Neutrophil (primary cell): ENCODE results near the gene NFATC2.

Experiments
- H3K27ac ChIP-seq: fragments of 200-600 bp; sonication (generic); 2 replicates; pipeline ENCODE4 v1.5.1; 2016; ENCODE audit warnings: mild to moderate bottlenecking, moderate library complexity
- H3K27me3 ChIP-seq: fragments of 200-600 bp; sonication (generic); 2 replicates; pipeline ENCODE4 v1.6.0; 2016; ENCODE audit warnings: mild to moderate bottlenecking
- H3K36me3 ChIP-seq: fragments of 200-600 bp; sonication (generic); 2 replicates; pipeline ENCODE4 v1.5.1; 2017
- H3K4me1 ChIP-seq, 2 experiments: fragments of 200-600 bp in 1 of 2; sonication (generic) in 1 of 2; 1 replicate in 1 of 2; 2 replicates in 1 of 2; pipeline versions ENCODE4 v1.5.1 to v1.6.1; 2013 to 2016; ENCODE audit warnings: low read depth in 1 of 2, low read length in 1 of 2, mild to moderate bottlenecking in 1 of 2, moderate library complexity in 1 of 2; ENCODE audit not compliant: control insufficient read depth in 1 of 2, insufficient read depth in 1 of 2
- H3K4me3 ChIP-seq, 2 experiments: fragments of 200-600 bp in 1 of 2; sonication (generic) in 1 of 2; 1 replicate in 1 of 2; 2 replicates in 1 of 2; pipeline ENCODE4 v1.5.1; 2013 to 2016; ENCODE audit warnings: low read depth in 1 of 2, low read length in 1 of 2, mild to moderate bottlenecking in 1 of 2, moderate library complexity in 1 of 2
- H3K9me3 ChIP-seq: fragments of 200-600 bp; sonication (generic); 2 replicates; pipeline ENCODE4 v1.5.1; 2016
- CTCF ChIP-seq: fragments of 200-600 bp; sonication (generic); IDR thresholded peaks from 2 replicates; pipeline ENCODE4 v1.5.1; 2016; ENCODE audit warnings: antibody characterized with exemption

Gene NFATC2

DNA sequence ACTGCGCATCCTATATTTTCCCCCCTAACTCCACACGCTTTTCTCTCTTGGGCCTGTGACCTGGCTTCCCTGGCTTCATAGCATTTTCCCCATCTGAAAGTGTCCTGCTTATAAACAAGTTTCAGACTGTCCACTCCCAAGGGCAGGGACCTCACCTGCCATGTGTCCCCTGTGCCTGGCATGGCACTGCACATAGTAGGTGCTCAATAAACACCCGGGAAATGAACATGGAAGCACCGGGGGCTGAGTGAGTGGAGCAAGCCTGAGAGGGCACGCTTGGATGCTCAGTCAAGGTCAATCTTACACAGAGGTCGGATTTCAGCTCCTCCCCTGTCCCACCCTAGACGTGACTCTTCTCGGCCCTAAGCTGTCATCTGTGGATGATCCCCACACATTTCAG is 96.9 kb downstream of the NFATC2 start:
- no peak for TF ChIP-seq CTCF
- H3K27ac ChIP-seq: no peak overlapping the region
- no peaks in the 10 kb centered on the region for H3K27me3 ChIP-seq
- H3K4me1 ChIP-seq: no peaks in the 10 kb centered on the region
- H3K4me3 ChIP-seq: no peak overlapping the region
- no peaks in the 10 kb centered on the region for H3K9me3 ChIP-seq
- H3K36me3 ChIP-seq: no peaks in the 10 kb centered on the region

GRCh38 chr20:51444922-51445438 is 97.5 kb downstream of the NFATC2 start:
- Histone ChIP-seq H3K9me3 (no peaks in the 10 kb centered on the region), H3K4me3 (no peak overlapping the region), H3K27me3 (no peaks in the 10 kb centered on the region), H3K27ac (no peak overlapping the region), H3K4me1 (no peaks in the 10 kb centered on the region), H3K36me3 (no peaks in the 10 kb centered on the region)
- no peak for TF ChIP-seq CTCF

DNA sequence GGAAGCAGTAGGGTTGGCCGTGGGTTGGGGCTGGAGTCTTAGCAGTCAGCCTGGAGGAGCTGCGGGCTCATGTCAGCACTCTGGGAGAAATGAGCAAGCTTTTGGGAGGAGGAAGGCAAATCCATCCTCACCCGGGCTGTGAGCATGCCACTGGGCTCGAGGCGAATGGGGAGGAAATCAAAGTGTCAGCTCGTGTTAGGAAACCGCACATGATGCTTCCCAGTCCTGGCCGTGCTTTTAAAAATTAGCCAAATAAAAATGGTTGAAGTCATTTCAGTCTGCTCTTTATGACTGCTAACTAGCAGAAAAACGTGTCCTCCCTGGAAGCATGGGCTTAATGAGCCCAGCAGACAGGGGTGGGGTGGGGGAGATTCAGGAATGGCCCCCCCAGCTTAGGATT is 98.1 kb downstream of the NFATC2 start:
- H3K9me3 ChIP-seq: no peaks in the 10 kb centered on the region
- no peaks in the 10 kb centered on the region for H3K27me3 ChIP-seq
- TF ChIP-seq CTCF: no peak
- no peak overlapping the region for H3K4me3 ChIP-seq
- no peak overlapping the region for H3K27ac ChIP-seq
- no peaks in the 10 kb centered on the region for H3K36me3 ChIP-seq
- no peaks in the 10 kb centered on the region for H3K4me1 ChIP-seq

DNA sequence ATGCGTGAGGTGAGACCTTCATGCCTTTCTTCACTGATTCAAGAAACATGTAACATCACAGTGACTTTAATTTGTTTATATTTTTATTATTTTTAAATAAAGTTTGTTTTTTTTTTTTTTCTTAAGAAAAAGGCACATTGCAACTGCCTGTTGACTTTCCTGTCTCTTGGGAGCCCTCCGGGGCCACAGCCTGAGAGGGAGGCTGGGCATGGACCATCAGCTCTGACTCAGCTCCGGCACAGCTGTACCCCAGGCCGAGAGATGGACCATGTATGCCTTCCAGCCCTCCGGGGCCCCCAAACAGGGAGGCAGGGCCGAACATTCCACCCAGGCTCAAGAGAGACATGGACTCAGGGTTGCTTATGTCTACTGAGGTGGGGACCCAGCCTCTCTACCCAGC is 99.9 kb downstream of the NFATC2 start:
- TF ChIP-seq CTCF: no peak
- Histone ChIP-seq H3K4me1 (no peaks in the 10 kb centered on the region), H3K27me3 (no peaks in the 10 kb centered on the region), H3K9me3 (no peaks in the 10 kb centered on the region), H3K27ac (no peak overlapping the region), H3K4me3 (no peak overlapping the region), H3K36me3 (no peaks in the 10 kb centered on the region)

DNA sequence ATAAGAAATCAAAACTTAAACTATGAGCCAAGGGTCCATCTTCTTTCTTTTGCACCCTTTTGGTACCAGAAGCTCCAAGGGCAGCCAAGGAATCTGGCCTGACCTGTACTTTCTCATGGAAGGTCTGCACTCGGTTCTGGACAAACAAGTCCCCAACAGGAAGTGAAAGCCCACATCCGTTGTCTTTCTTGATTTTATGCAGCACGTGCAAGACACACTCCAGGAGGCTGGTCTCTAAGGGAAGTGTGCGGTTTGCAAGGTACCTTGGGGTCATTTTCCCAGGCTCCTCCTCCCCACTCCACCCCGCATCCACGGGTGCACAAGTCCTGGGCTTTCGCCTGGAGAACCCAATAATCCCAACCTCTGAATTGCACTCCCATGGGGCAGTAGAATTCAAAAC is 101.9 kb downstream of the NFATC2 start:
- H3K9me3 ChIP-seq: no peaks in the 10 kb centered on the region
- no peak for TF ChIP-seq CTCF
- H3K4me3 ChIP-seq: no peak overlapping the region
- H3K27ac ChIP-seq: no peak overlapping the region
- H3K4me1 ChIP-seq: no peaks in the 10 kb centered on the region
- H3K36me3 ChIP-seq: no peaks in the 10 kb centered on the region
- no peaks in the 10 kb centered on the region for H3K27me3 ChIP-seq

GRCh38 chr20:51439160-51439689 is 103.3 kb downstream of the NFATC2 start:
- no peak overlapping the region for H3K4me3 ChIP-seq
- no peak for TF ChIP-seq CTCF
- H3K27ac ChIP-seq: no peak overlapping the region
- no peaks in the 10 kb centered on the region for H3K9me3 ChIP-seq
- H3K27me3 ChIP-seq: no peaks in the 10 kb centered on the region
- no peaks in the 10 kb centered on the region for H3K4me1 ChIP-seq
- H3K36me3 ChIP-seq: no peaks in the 10 kb centered on the region
